Dermis blood vessel endothelial cell (primary cell): ENCODE results near the gene CYP4X1. TPM values are rescaled to one million over a fixed set of nuclear protein-coding genes. Genes with fewer than 3 reads are reported as not detected.
"Not testable (repeated sequence)": the region's sequence is repeated elsewhere in the genome, so short reads cannot be mapped to it uniquely, and the experiment has no call there.

Experiments
- DNase-seq: peaks from one replicate; pipeline ENCODE4 v3.0.0; 2010
- total RNA-seq: library from RNA; depleted of rRNA; stranded (reverse); fragments of >200 nt; gene quantifications from 2 replicates; pipeline ENCODE4 v1.2.3, GENCODE V29; 2014

The CYP4X1 gene
- total RNA-seq, result 2.3 and 6.3 TPM in 2 replicates

- peak; percentile 71 for DNase-seq
Measured at GRCh38 chr1:47023268-47024140, at the start of gene CYP4X1. Gene CYP4X1 (plus strand): TSS chr1:47023669. CDS start chr1:47023818, 149 bp downstream.

DNA sequence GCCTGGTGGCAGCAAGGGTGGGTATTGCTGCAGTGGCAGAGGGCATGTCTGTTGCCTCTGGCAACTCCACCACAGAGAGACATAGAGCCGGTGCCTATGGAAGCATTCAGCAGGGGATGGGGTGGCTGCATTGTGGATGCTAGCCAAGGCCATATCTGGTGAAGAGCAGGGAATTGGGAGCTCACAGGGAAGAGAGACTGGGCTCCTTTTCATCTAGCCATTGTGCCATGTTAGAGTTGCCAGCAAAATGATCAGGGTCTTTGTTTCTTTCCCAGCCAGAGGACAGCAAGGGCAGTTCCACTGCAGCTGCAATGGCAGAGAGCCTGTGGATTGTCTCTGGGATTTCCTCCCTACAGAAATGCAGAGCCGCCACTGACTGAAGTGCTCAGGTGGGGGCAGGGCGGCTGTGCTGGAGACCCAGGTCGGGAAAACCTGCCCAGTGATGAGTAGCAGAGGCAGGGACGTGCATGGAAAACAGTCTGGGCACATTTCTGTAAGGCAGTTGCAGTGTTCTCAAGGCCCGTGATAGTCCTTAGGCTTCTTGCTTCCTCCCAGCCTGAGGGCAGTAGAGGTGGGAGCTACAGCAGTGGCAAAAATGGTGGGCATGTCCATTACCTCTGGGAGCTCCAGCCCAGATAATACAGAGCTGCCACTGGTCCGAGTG, 40.2 kb upstream of the CYP4X1 start:
- no peak for DNase-seq

DNA sequence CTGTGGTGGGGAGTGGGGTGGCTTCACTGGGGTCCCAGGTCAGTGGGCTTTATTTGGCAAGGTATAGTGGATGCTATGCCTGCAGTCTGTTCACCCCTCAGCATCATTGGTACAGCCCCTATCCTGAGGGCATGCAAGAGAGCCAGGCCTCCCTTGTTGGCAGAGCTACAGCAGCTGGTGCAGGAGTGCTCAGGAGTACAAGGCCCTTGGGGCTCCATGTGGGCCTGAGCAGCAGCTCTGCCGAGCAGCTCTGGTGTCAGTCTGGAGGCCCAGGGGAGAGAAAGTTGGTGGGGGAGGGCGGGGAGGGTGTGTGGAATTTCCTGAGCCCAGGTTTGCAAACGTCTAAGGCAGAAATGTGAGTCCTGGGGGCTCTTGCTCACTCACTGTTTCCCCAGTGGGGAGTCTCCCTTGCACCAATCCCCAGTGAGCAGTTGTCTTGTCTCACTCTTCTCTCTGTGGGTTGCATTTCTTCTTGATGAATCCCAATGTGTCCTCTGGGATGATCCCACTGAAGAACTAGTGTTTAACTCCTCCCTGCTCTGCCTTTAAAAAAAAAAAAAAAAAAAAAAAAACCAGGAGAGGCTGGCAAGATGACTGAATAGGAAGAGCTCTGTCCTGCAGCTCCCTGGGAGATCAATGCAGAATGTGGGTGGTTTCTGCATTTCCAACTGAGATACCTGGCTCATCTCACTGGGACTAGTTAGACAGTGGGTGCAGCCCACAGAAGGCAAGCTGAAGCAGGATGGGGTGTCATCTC, 39.5 kb upstream of the CYP4X1 start:
- no peak for DNase-seq

- not testable (repeated sequence) for DNase-seq
Measured at GRCh38 chr1:46990541-46990940, 32.9 kb upstream of the CYP4X1 start.

DNA sequence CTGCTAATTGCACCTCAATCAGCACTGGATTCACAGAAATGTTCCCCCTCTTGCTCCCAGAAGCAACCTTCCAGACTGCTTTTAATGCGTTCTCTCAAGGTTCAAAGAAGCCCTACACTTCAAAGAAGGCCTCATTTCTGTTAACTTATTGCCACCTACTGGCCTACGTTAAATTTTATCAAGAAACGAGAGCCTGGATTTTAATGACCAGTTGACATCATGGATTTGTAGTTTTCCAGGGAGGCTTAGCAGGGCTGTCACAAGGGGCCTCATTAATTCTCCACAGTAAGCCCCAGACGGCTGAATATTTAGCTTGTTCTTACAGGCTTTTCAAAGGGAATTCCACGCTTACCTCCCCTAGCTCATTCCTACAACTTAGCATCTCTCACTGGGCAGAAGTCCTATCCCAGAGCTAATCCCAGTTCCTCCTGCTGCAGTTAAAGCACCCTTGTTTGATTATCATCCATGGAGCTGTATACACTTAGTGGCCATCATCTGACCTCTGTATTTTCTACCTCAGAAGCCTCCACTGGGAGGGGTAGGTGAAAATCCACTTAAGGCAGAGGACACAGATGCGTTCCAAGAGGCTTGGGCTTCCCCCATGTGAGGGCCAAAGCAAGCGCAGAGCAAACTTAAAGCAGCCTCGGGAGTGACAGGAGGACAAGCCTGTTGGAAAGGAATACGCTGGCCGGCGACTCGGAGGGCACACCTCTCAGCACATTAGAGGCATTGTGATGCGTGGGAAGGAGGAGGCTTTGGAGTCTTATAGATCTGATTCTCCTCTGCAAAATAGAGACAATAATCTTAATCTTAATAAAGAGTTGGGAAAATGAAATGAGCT, 32.2 kb upstream of the CYP4X1 start:
- peak; percentile 30 for DNase-seq

GRCh38 chr1:46996659-46997281, 26.7 kb upstream of the CYP4X1 start:
- DNase-seq, result no peak

DNA sequence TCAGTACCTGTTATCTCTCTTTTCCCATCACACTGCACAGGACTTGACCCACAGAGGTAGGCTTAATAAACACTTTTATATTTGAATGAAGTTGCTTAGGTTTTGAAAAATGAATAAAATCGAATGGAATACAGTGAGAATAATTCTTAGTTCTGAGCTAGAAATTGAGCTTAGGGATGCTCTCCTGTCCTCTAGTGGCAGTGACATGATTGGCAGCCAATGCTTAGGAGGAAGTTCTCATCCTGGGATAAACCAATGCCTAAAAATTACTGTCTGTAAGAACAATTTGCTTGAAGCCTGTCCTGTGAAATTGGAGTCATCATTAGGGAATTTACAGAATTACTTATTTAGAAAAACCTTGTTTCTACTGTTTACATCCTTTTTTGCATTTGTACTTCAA, 21.3 kb upstream of the CYP4X1 start:
- DNase-seq, result peak; percentile 8

- DNase-seq, result no peak
Measured at GRCh38 chr1:47003896-47004403, 19.5 kb upstream of the CYP4X1 start.

DNA sequence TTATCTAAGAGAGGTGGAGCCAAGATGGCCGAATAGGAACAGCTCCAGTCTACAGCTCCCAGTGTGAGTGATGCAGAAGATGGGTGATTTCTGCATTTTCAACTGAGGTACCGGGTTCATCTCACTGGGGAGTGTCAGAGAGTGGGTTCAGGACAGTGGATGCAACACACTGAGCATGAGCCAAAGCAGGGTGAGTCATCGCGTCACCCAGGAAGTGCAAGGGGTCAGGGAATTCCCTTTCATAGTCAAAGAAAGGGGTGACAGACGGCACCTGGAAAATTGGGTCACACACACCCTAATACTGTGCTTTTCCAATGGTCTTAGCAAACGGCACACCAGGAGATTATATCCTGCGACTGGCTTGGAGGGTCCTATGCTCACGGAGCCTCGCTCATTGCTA, 17.0 kb upstream of the CYP4X1 start:
- not testable (repeated sequence) for DNase-seq

DNA sequence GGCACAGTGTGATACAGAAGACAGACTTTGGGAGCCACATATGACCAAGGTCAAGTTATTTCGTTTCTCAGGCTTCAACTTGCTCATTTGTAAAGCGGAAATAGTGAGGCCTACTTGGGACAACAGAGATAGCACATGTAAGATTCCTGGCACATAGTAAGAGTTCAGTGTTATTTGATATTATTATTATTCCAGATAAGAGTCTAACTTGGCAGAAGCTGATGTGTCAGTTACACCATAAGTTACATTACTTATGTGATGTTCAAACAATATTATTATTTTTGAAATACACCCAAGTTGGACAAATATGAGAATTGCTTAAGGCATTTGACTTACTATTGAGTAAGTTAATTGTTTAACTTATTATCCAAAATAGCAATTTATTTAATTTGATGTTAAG, 10.2 kb upstream of the CYP4X1 start:
- DNase-seq, result no peak

DNA sequence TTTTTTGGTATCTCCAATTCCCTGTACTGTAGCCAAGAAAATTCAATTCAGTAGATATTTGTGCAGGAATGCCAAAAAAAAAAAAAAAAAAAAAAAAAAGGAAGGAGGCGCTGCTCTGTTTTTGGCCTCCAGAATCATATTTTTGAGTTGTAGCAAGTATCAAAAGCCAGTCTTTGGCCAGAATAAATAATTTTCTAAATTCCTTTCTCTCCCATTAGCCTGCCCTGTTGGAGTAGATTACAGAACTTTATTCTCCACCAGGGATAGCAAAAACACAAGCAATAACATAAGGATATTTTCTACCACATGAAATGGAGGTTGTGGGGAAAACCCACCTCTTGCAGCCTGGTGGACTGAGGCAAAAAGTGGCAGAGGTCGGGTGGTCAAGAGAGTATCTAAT, 2.4 kb upstream of the CYP4X1 start:
- DNase-seq, result no peak

- DNase-seq, result peak; percentile 21
Measured at GRCh38 chr1:47024141-47024801, 802 bp downstream of the CYP4X1 start.

- no peak for DNase-seq
Measured at GRCh38 chr1:47030170-47030805, 6.8 kb downstream of the CYP4X1 start.

DNA sequence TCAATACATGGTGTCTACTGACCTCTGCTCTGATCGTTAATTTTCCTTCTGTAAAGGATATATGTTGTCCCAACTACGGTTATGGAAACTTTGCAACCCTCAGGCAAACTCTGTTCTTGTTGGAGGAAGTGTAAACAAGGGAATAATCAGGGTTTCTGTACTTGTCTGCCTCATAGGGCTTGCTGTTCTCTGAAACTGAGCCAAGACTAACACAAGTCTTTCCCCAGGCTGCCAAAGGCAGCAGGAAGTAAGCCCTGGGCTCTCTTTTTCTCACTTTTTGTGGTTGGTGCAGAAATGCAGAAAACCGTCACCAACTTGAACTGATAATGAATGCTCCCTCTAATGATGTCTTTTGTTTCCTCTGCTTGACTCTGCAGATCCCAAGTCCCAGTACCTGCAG, 7.6 kb downstream of the CYP4X1 start:
- peak; percentile 68 for DNase-seq

- DNase-seq, result no peak
Measured at GRCh38 chr1:47031585-47031984, 8.1 kb downstream of the CYP4X1 start.

DNA sequence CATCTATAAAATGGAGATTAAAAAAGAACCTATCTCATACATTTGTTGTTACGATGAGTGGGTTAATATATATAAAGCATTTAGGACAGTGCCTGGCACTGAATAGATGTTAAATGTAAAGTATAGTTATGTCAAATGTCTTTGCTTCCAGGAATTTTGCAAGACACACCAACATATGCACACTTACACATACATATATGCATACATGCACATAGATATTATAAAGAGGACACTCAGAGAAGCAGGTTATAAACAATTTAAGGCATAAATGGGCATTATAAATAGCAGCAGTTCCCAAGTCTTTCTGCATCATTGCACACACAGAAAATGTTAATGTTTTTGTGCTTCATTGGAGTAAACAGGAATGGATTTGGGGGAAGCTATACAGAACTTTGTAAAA, 13.3 kb downstream of the CYP4X1 start:
- DNase-seq, result no peak

DNA sequence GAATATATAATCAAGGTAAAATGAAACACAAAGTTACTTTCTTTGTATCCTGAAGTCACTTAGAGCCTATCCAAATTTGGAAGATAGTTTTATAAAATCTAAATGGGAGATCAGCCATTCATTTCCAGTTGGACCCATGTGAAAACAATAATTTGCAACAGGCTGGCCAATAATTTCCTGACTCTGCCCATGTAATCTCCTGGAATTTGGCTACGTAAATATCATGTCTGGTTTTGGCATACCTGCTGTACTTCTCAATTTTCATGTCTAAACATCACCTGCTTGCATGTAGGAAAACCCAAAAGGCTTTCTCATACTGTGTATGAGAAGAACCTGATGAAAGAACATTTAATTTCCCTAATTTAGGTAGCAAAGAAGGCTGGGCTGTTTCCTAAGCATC, 35.9 kb downstream of the CYP4X1 start:
- no peak for DNase-seq

GRCh38 chr1:47067097-47067594, 43.7 kb downstream of the CYP4X1 start, which contains the start of gene CYP4Z1:
Gene CYP4Z1 (plus strand): TSS chr1:47067231. CDS start chr1:47067491, 260 bp downstream.
- DNase-seq, result no peak

DNA sequence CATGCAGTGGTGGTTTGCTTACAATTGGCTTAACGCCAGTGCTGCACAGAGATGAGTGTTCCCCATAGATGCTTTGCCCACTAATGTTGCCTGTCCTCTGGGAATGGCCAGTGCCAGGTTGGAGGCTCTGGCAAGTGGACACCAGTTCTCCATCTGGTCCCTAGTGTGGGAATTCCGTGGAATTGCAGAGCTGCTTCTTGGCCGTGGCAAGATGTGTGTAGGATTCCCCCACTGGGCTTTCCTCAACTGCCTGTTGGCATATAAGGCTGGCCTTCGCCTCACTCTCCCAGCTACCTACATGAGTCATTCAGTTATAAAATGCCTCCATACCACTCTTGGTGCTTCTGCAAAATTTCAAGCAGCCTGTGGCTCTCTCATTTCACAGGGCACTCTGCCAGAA, 45.6 kb downstream of the CYP4X1 start:
- not testable (repeated sequence) for DNase-seq

DNA sequence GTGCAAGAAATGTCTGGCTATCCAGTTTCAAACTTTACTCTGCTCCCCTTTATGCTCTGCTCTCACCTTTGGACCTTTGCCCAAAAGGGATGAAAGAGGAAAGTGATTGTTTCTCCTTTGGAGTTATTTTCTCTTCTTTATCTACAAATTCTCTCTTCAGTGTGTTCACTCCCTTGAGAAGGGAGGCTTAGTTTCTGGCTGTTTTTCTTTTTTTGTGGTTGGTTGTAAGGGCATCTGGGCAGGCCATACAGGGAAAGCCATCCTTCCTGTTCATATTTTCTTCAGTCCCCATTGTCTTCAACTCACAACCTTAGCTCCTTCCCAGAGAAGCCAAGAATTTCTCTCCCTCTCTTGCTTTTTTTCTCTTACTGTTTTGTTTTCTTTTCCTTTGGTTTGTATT, 46.0 kb downstream of the CYP4X1 start:
- DNase-seq, result not testable (repeated sequence)
